Panc1 (cell line): ENCODE measurements around the gene NLN. TPM values are rescaled to one million over a fixed set of nuclear protein-coding genes. Genes with fewer than 3 reads are reported as not detected.

ENCODE experiments used
- ATAC-seq: fragments of 200-7000 bp; cut with Tn5 transposase; 2 replicates; pipeline ENCODE4 v1.9.1; 2020; ENCODE audit warnings: mild to moderate bottlenecking, moderate library complexity
- BruUV-seq: library from RNA; stranded (reverse); fragments of 400-500 nt; replicated peaks from 2 replicates; lab custom pipeline; 2021; lab: Mats Ljungman, UMichigan
- CTCF ChIA-PET: fragments of 300-600 bp; sonication (Branson Sonifier 250); formaldehyde crosslinking; loops from one replicate; lab custom pipeline; 2022; ENCODE audit warnings: antibody characterized with exemption; lab: Charles Lee
- POLR2A ChIA-PET: fragments of 300-600 bp; sonication (Branson Sonifier 250); formaldehyde crosslinking; loops from one replicate; lab custom pipeline; 2022; ENCODE audit warnings: antibody characterized with exemption; lab: Charles Lee
- DNase-seq: peaks from one replicate; pipeline ENCODE4 v3.0.0-alpha.2; 2010; ENCODE audit warnings: low read depth, low spot score
- H3K27ac ChIP-seq: 2 replicates; pipeline ENCODE4 v1.5.1; 2011; ENCODE audit warnings: mild to moderate bottlenecking, low read length, inconsistent platforms
- H3K27me3 ChIP-seq: fragments of 200-500 bp; sonication (Bioruptor generic); 2 replicates; pipeline ENCODE4 v1.6.0; 2014; ENCODE audit warnings: low read length, inconsistent platforms; ENCODE audit not compliant: control insufficient read depth, insufficient read depth
- H3K36me3 ChIP-seq: fragments of 200-500 bp; sonication (Bioruptor generic); 2 replicates; pipeline ENCODE4 v1.5.1; 2014; ENCODE audit warnings: inconsistent platforms, mild to moderate bottlenecking, low read length, moderate library complexity; ENCODE audit not compliant: control insufficient read depth, insufficient read depth
- H3K4me1 ChIP-seq: 2 replicates; pipeline ENCODE4 v1.5.1; 2011; ENCODE audit warnings: inconsistent platforms, mild to moderate bottlenecking, low read length, moderate library complexity; ENCODE audit not compliant: control insufficient read depth, insufficient read depth
- H3K4me3 ChIP-seq, 2 experiments: 2 replicates each; pipeline ENCODE4 v1.5.1; 2011 to 2012; ENCODE audit warnings: low read depth in 2 of 2, low read length in 2 of 2, mild to moderate bottlenecking in 2 of 2, inconsistent platforms in 1 of 2, moderate library complexity in 1 of 2
- H3K9me3 ChIP-seq: fragments of 200-500 bp; sonication (Bioruptor generic); 2 replicates; pipeline ENCODE4 v1.5.1; 2014; ENCODE audit warnings: low read depth, mild to moderate bottlenecking, inconsistent platforms, low read length, moderate library complexity; ENCODE audit not compliant: control insufficient read depth, insufficient read depth
- POLR2AphosphoS5 ChIP-seq: IDR thresholded peaks from 2 replicates; pipeline ENCODE4 v1.6.1; 2012; ENCODE audit warnings: mild to moderate bottlenecking, low read depth, low read length, moderate library complexity
- REST ChIP-seq, 2 experiments: IDR thresholded peaks; 2 replicates each; pipeline ENCODE4 v1.6.1; 2011 to 2012; ENCODE audit warnings: low read depth in 2 of 2, control low read depth in 1 of 2, low read length in 1 of 2, mild to moderate bottlenecking in 1 of 2, moderate library complexity in 1 of 2; ENCODE audit not compliant: insufficient read depth in 1 of 2
- TCF7L2 ChIP-seq: IDR thresholded peaks from 2 replicates; pipeline ENCODE4 v1.6.1; 2011; ENCODE audit warnings: mild to moderate bottlenecking, low read depth, low read length, inconsistent platforms
- in situ Hi-C: cut with HindIII; loops from 2 replicates; pipeline ENCODE4 v1.10.0; 2016; ENCODE audit warnings: low sequenced_read_pairs, low pct_unique_long_range_greater_than_20kb
- intact Hi-C: fragments of 100-400 bp; cut with micrococcal nuclease; formaldehyde crosslinking; loops from one replicate; pipeline ENCODE4 v1.10.0; 2022; ENCODE audit not compliant: unreplicated experiment
- total RNA-seq: library from RNA; stranded (reverse); gene quantifications from one replicate; pipeline ENCODE4 v1.2.1, GENCODE V29; 2021; ENCODE audit not compliant: unreplicated experiment

Gene NLN
- total RNA-seq, 1 experiment from 2014 or later = 51.8 TPM

DNA sequence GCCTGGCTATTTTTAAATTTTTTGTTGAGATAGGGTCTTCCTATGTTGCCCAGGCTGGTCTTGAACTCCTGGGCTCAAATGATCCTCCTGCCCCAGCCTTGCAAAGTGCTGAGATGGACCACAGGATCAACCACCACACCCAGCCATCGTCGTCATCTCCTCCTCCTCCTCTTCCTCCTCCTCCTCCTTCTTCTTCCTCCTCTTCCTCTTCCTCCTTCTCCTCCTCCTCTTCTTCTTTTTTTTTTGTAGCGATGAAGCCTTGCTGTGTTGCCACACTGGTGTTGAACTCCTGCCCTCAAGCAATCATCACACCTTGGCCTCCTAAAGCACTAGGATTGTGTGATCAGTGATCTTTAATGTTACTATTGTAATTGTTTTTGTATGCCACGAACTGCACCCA is 155.0 kb downstream of the NLN start:
- DNase-seq (no peak), ATAC-seq (no peak)
- H3K4me1 ChIP-seq = no peaks in the 10 kb centered on the region
- no peaks in the 10 kb centered on the region for H3K36me3 ChIP-seq
- in situ Hi-C loops (no loop called here), intact Hi-C loops (no loop called here)
- TF ChIP-seq POLR2AphosphoS5 (no peak), REST (IDR thresholded peaks at IDR 0.05; ENCODE audit: insufficient read depth in 1 of 2, low read depth in 2 of 2, low read length in 1 of 2) (no peak), TCF7L2 (no peak)
- BruUV-seq = no TSS peak
- H3K27ac ChIP-seq = no peak overlapping the region
- no peaks in the 10 kb centered on the region for H3K9me3 ChIP-seq
- no peaks in the 10 kb centered on the region for H3K27me3 ChIP-seq
- ChIA-PET POLR2A (no interaction called here), CTCF (no interaction called here)
- H3K4me3 ChIP-seq = no peak overlapping the region

Other genes with a start within 250 kb of the NLN start
- 0.64 TPM for gene ADAMTS6, start 240.3 kb upstream of the NLN start, total RNA-seq
- 34.2 TPM for gene CENPK, start 159.0 kb upstream of the NLN start, total RNA-seq
- 32.7 TPM for gene PPWD1, start 158.9 kb upstream of the NLN start, total RNA-seq
- gene TRIM23, start 97.9 kb upstream of the NLN start, total RNA-seq = 12.6 TPM
- gene SHLD3, start 97.2 kb upstream of the NLN start, total RNA-seq = 3.3 TPM
- gene TRAPPC13, start 97.2 kb upstream of the NLN start, total RNA-seq = 17.3 TPM
- 9.2 TPM for gene SGTB, start 96 bp upstream of the NLN start, total RNA-seq
- gene ERBIN, start 204.4 kb downstream of the NLN start, total RNA-seq = 88.4 TPM